SU-DHL-6 (cell line): ENCODE measurements around the gene NDUFV1.

Experiments
- EZH2phosphoT487 ChIP-seq: fragments of 200-600 bp; sonication (generic), shearing (Covaris generic); conservative IDR thresholded peaks from 2 replicates; pipeline ENCODE4 v1.6.1; 2018; ENCODE audit warnings: mild to moderate bottlenecking, antibody characterized with exemption, low read length, moderate library complexity, mixed read lengths
- TF ChIP-seq, protein P1 (sequence below): fragments of 200-600 bp; sonication (generic); IDR thresholded peaks from one replicate; pipeline ENCODE4 v1.5.1; 2017; ENCODE audit warnings: antibody characterized with exemption, mild to moderate bottlenecking, low read length, moderate library complexity; ENCODE audit not compliant: insufficient read depth, poor library complexity, severe bottlenecking

DNA sequence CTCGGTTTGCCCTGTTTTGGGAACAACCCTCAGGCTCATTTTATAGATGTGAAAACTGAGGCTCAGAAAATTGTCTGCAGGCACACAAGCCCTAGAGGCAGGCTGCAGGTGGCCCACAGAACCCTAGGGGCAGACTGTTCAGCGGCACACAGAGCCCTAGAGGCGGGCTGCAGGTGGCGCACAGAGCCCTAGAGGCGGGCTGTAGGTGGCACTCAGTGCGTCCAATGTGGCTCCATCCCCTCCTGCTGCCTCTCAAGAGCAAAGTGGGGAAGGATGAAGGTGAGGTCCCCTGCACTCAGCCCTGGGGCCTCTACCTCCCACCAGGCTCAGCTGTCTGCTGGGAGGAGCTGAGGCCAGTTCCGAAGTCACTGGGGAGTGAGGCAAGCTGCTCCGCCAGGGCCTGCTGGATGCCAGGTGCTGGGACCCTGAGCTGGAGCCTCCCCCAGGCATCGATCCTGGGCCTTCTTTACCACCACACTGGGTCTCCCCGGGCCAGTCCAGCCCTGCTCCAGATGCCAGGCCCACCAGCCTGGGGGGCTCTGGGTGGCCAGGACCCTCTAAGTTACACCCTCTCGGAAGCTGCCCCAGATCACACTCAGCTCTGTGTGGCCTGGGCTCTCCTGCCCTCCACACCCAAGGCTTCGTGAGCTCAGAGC, 41.5 kb downstream of the NDUFV1 start:
- TF ChIP-seq, protein P1, sequence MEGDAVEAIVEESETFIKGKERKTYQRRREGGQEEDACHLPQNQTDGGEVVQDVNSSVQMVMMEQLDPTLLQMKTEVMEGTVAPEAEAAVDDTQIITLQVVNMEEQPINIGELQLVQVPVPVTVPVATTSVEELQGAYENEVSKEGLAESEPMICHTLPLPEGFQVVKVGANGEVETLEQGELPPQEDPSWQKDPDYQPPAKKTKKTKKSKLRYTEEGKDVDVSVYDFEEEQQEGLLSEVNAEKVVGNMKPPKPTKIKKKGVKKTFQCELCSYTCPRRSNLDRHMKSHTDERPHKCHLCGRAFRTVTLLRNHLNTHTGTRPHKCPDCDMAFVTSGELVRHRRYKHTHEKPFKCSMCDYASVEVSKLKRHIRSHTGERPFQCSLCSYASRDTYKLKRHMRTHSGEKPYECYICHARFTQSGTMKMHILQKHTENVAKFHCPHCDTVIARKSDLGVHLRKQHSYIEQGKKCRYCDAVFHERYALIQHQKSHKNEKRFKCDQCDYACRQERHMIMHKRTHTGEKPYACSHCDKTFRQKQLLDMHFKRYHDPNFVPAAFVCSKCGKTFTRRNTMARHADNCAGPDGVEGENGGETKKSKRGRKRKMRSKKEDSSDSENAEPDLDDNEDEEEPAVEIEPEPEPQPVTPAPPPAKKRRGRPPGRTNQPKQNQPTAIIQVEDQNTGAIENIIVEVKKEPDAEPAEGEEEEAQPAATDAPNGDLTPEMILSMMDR: peak; percentile 70
- TF ChIP-seq EZH2phosphoT487: no peak
